HG03280 (cell line): Measurements from ENCODE around the gene CINP.

Source experiments
- ATAC-seq: cut with Tn5 transposase; IDR thresholded peaks from one replicate; pipeline ENCODE4 v1.9.1; 2021; ENCODE audit warnings: mild to moderate bottlenecking, moderate library complexity; ENCODE audit not compliant: unreplicated experiment

Gene CINP

GRCh38 chr14:102362545-102363181, at the start of gene CINP, which contains the start of gene TECPR2:
Gene CINP (minus strand): TSS chr14:102362890. CDS start chr14:102362851, 39 bp downstream.
Gene TECPR2 (plus strand): TSS chr14:102362941. CDS start chr14:102376722, 13,781 bp downstream.
- peak; percentile 94 for ATAC-seq

GRCh38 chr14:102408724-102409123, 46.0 kb upstream of the CINP start:
- no peak for ATAC-seq

- no peak for ATAC-seq
Measured at GRCh38 chr14:102407258-102407657, 44.6 kb upstream of the CINP start.

- no peak for ATAC-seq
Measured at GRCh38 chr14:102403028-102403427, 40.3 kb upstream of the CINP start.

GRCh38 chr14:102396521-102396920, 33.8 kb upstream of the CINP start:
- ATAC-seq: no peak

- ATAC-seq: no peak
Measured at GRCh38 chr14:102394717-102395375, 32.2 kb upstream of the CINP start.

- no peak for ATAC-seq
Measured at GRCh38 chr14:102392506-102392905, 29.8 kb upstream of the CINP start.

GRCh38 chr14:102390064-102390855, 27.6 kb upstream of the CINP start:
- ATAC-seq: no peak

GRCh38 chr14:102389246-102389645, 26.6 kb upstream of the CINP start:
- ATAC-seq: no peak

GRCh38 chr14:102387086-102387485, 24.4 kb upstream of the CINP start:
- no peak for ATAC-seq

GRCh38 chr14:102378830-102379229, 16.1 kb upstream of the CINP start:
- no peak for ATAC-seq

- ATAC-seq: no peak
Measured at GRCh38 chr14:102377696-102378095, 15.0 kb upstream of the CINP start.

- ATAC-seq: no peak
Measured at GRCh38 chr14:102375119-102375518, 12.4 kb upstream of the CINP start.

- no peak for ATAC-seq
Measured at GRCh38 chr14:102374264-102374663, 11.6 kb upstream of the CINP start.

GRCh38 chr14:102373110-102373509, 10.4 kb upstream of the CINP start:
- ATAC-seq: peak; percentile 52

GRCh38 chr14:102371361-102371760, 8.7 kb upstream of the CINP start:
- no peak for ATAC-seq

- no peak for ATAC-seq
Measured at GRCh38 chr14:102370305-102370809, 7.7 kb upstream of the CINP start.

GRCh38 chr14:102363182-102363943, 673 bp upstream of the CINP start:
- ATAC-seq: peak; percentile 24

- ATAC-seq: peak; percentile 1
Measured at GRCh38 chr14:102362084-102362483, 606 bp downstream of the CINP start.

GRCh38 chr14:102360388-102360787, 2.3 kb downstream of the CINP start:
- ATAC-seq: no peak

GRCh38 chr14:102359341-102359740, 3.3 kb downstream of the CINP start:
- no peak for ATAC-seq
